ENCODE measurements around the gene WNT3A. TPM values are rescaled to one million over a fixed set of nuclear protein-coding genes. Genes with fewer than 3 reads are reported as not detected.

The WNT3A gene
- total and polyA plus RNA-seq, 9 of the 15 experiments (the other 6 are each of a cell fraction or from before 2014, with no cell fraction given), result not detected

DNA sequence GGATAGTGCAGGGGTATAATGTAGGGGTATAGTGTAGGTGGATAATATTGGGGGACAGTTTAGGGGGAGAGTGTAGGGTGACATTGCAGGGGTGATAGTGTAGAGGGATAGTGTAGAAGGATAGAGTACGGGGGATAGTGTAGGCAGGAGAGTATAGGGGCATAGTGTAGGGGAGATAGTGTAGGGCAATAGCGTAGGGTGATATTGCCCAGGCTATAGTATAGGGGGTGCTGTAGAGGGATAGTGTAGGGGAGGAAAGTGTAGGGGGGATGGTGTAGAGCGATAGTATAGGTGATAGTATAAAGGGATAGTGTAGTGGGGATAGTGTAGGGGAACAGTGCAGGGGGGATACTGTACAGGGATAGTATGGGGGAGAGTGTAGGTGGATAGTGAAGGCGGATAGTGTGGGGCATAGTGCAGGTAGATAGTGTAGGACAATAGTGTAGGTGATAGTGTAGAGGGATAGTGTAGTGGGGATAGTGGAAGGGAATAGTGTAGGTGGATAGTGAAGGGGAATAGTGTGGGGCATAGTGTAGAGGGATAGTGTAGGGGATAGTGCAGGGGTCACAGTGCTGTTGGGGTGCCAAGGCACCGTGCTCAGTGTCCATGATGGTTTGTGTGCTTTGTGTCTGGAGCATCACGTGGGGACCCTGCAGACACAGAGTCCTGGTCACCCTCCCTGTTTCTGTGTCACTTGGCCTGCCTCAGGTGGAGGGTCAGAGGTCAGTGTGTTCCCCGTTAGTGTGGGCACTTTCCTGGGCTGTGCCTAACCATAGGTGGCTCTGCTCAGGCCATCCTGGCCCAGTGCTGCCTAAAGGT is 65.2 kb downstream of the WNT3A start (continued):
- TF ChIP-seq, protein P1, sequence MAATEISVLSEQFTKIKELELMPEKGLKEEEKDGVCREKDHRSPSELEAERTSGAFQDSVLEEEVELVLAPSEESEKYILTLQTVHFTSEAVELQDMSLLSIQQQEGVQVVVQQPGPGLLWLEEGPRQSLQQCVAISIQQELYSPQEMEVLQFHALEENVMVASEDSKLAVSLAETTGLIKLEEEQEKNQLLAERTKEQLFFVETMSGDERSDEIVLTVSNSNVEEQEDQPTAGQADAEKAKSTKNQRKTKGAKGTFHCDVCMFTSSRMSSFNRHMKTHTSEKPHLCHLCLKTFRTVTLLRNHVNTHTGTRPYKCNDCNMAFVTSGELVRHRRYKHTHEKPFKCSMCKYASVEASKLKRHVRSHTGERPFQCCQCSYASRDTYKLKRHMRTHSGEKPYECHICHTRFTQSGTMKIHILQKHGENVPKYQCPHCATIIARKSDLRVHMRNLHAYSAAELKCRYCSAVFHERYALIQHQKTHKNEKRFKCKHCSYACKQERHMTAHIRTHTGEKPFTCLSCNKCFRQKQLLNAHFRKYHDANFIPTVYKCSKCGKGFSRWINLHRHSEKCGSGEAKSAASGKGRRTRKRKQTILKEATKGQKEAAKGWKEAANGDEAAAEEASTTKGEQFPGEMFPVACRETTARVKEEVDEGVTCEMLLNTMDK (IDR thresholded peaks at IDR 0.05; ENCODE audit: borderline replicate concordance, insufficient read depth, low read depth, low read length, poor library complexity, severe bottlenecking), result no peak
- TF ChIP-seq PHTF2 (CRISPR knock-in tag; IDR thresholded peaks at IDR 0.05) (no peak), CHCHD3 (CRISPR knock-in tag; IDR thresholded peaks at IDR 0.05) (no peak), MCM2 (IDR thresholded peaks at IDR 0.05; ENCODE audit: low read depth) (no peak), TAF7 (tag; IDR thresholded peaks at IDR 0.05) (no peak), ZNF224 (CRISPR knock-in tag; IDR thresholded peaks at IDR 0.05) (no peak)

DNA sequence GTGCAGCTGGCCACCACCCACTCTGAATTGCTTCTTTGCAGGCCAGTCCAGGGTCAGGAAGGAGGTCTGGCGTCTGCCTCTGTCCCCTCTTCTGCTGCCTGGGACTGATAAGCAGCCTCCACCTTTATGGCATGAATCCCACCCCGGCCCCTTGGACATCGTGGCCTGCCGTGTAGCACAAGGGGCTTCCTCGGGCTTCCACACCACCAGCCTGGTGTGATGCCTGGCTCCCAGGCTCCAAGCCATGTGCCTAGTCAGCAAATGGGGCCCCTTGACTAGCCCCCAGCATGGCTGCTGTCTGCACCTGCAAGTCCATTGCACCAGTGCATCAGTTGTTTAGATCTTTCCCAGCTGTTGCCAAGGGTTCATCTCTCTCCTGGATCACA is 65.9 kb downstream of the WNT3A start:
- Histone ChIP-seq H3K36me3 (ENCODE audit: control insufficient read depth, insufficient read depth, low read length) (no peaks in the 10 kb centered on the region), H3K9me3 (replicated peaks; ENCODE audit: control insufficient read depth, insufficient read depth, low read depth, low read length) (no peaks in the 10 kb centered on the region), H4K20me1 (replicated peaks; ENCODE audit: control insufficient read depth, insufficient read depth, low read length) (peaks cover 34% of the 10 kb centered on the region), H3K4me3 (no peak overlapping the region), H3K27me3 (ENCODE audit: control insufficient read depth in 2 of 2, insufficient read depth in 2 of 2, low read length in 2 of 2) (peaks cover 3 to 29% of the 10 kb centered on the region in 2 experiments; a peak in 3 of 5 replicates), H3K9ac (ENCODE audit: insufficient read depth in 1 of 2, low read depth in 2 of 2, low read length in 2 of 2) (peak overlapping the region in 1 of 2 experiments; percentile 14; a peak in 2 of 4 replicates), H3K4me1 (replicated peaks in 1 of 2; ENCODE audit: control insufficient read depth in 2 of 2, insufficient read depth in 2 of 2, low read length in 2 of 2) (peaks cover 0 to 27% of the 10 kb centered on the region in 2 experiments; a peak in 2 of 5 replicates), H3K27ac (ENCODE audit: extremely low read depth, low read depth, low read length) (no peak overlapping the region), H3K9me1 (ENCODE audit: control insufficient read depth, insufficient read depth, low read length) (no peaks in the 10 kb centered on the region), H2AFZ (ENCODE audit: low read depth, low read length) (no peak overlapping the region), H3K79me2 (ENCODE audit: control insufficient read depth, insufficient read depth, low read length) (no peaks in the 10 kb centered on the region), H3K4me2 (ENCODE audit: insufficient read depth, low read length) (no peak overlapping the region)
- DNase-seq (ENCODE audit: extremely low read depth in 1 of 4, low spot score in 3 of 4) (no peak), ATAC-seq (peak; percentile 5), FAIRE-seq (no peak)
- in situ Hi-C loops (cut with MboI), result no loop called here
- WGBS (ENCODE audit: insufficient coverage, low coverage, missing lambda C conversion rate), result 8% methylated on average over 5 of the region's 5 CpGs
- no peak for TF ChIP-seq BHLHE40 (IDR thresholded peaks at IDR 0.05; ENCODE audit: low read length)
- no peak for TF ChIP-seq NR2C2 (CRISPR knock-in tag; IDR thresholded peaks at IDR 0.05)
- 0 out of 2 replicates have a peak, but pooled peaks have one; percentile 52 for TF ChIP-seq NR2C2 (tag; IDR thresholded peaks at IDR 0.05)
- no peak for TF ChIP-seq U2AF1 (optimal IDR thresholded peaks at IDR 0.05; ENCODE audit: low read depth, low read length)
- TF ChIP-seq ZNF316 (IDR thresholded peaks at IDR 0.05), result peak; percentile 33; the same call in 1 of the 2 replicates
- CTCF ChIA-PET (ENCODE audit: low intra/inter-chr PET ratio), result no interaction called here
- BruUV-seq (replicated peaks), result no TSS peak
- POLR2A ChIA-PET, result interaction anchor here (0.6 to 1.6 kb wide), 3 partner anchors 11 to 1554 kb away, joined by 3 to 7 read pairs (median 3); no protein-coding TSS in a partner anchor
- intact Hi-C loops (cut with micrococcal nuclease), result no loop called here
